ENCODE measurements around the gene FGFR2. TPM values are rescaled to one million over a fixed set of nuclear protein-coding genes. Genes with fewer than 3 reads are reported as not detected.

FGFR2 gene
- total and polyA plus RNA-seq, 2 of the 4 experiments (the other 2 are of a cell fraction): not detected

GRCh38 chr10:121510201-121510771, 88.0 kb downstream of the FGFR2 start:
- Histone ChIP-seq H2AFZ (replicated peaks; ENCODE audit: low read length, poor library complexity) (no peak overlapping the region), H3K9ac (ENCODE audit: low read depth, low read length) (no peak overlapping the region), H3K27ac (ENCODE audit: insufficient read depth, low read length) (no peak overlapping the region), H3K4ac (ENCODE audit: low read depth, low read length) (no peak overlapping the region), H3K36me3 (ENCODE audit: control insufficient read depth, insufficient read depth, low read length) (no peaks in the 10 kb centered on the region), H3K4me2 (ENCODE audit: low read depth, low read length) (no peak overlapping the region), H3K4me1 (ENCODE audit: control insufficient read depth, insufficient read depth, low read length) (no peaks in the 10 kb centered on the region), H3K79me1 (ENCODE audit: low read depth in 1 of 2, low read length in 2 of 2) (no peaks in the 10 kb centered on the region), H2AK5ac (ENCODE audit: low read depth, low read length) (no peak overlapping the region), H4K91ac (ENCODE audit: insufficient read depth, low read depth, low read length) (no peak overlapping the region), H3K14ac (replicated peaks; ENCODE audit: low read depth, low read length) (no peak overlapping the region), H3K27me3 (ENCODE audit: control insufficient read depth, insufficient read depth, low read length) (no peaks in the 10 kb centered on the region), H3K18ac (ENCODE audit: low read depth, low read length) (no peak overlapping the region), H3K56ac (ENCODE audit: extremely low read depth, insufficient read depth, low read length) (no peak overlapping the region), H2BK20ac (ENCODE audit: low read depth, low read length) (no peak overlapping the region), H4K8ac (ENCODE audit: low read depth in 2 of 2, low read length in 2 of 2) (no peak overlapping the region), H2BK5ac (ENCODE audit: low read depth, low read length, poor library complexity, severe bottlenecking) (no peak overlapping the region), H4K5ac (ENCODE audit: low read depth, low read length) (no peak overlapping the region), H3K4me3 (ENCODE audit: insufficient read depth, low read depth, low read length) (no peak overlapping the region), H3K9me3 (ENCODE audit: control insufficient read depth, insufficient read depth, low read length) (peaks cover 39% of the 10 kb centered on the region), H2AK9ac (replicated peaks; ENCODE audit: low read depth, low read length, poor library complexity) (no peak overlapping the region), H3K23ac (ENCODE audit: low read depth, low read length) (no peak overlapping the region), H2BK120ac (ENCODE audit: low read depth, low read length) (no peak overlapping the region), H2BK15ac (ENCODE audit: low read depth, low read length) (no peak overlapping the region), H3K9me1 (ENCODE audit: insufficient read depth, low read length) (no peaks in the 10 kb centered on the region), H4K20me1 (ENCODE audit: insufficient read depth, low read length) (no peaks in the 10 kb centered on the region)
- 61% methylated on average over 6 of the region's 14 CpGs; no CpG with 5 or more reads in 1 of the 2 experiments for WGBS, 2 experiments (ENCODE audit: extremely low coverage in 2 of 2, insufficient read length in 1 of 2)
- intact Hi-C loops (cut with micrococcal nuclease): no loop called here
- no peak for ATAC-seq (ENCODE audit: low read depth)
- DNase-seq: no peak
- in situ Hi-C loops (cut with MboI; ENCODE audit: low sequenced_read_pairs): no loop called here
- BruUV-seq (replicated peaks): no TSS peak
- dilution Hi-C loops (cut with HindIII; ENCODE audit: low sequenced_read_pairs, unreplicated experiment): no loop called here
- ChIA-PET CTCF (no interaction called here), POLR2A (ENCODE audit: unreplicated experiment) (no interaction called here)
- TF ChIP-seq MAFK (IDR thresholded peaks at IDR 0.05; ENCODE audit: low read depth, low read length) (no peak), BHLHE40 (IDR thresholded peaks at IDR 0.05; ENCODE audit: low read depth, low read length) (no peak), CHD1 (IDR thresholded peaks at IDR 0.05; ENCODE audit: low read depth, low read length) (no peak), SMC3 (IDR thresholded peaks at IDR 0.05; ENCODE audit: low read depth, low read length) (no peak), FOS (IDR thresholded peaks at IDR 0.05; ENCODE audit: low read depth, low read length) (no peak), MXI1 (IDR thresholded peaks at IDR 0.05; ENCODE audit: borderline replicate concordance, low read depth, low read length) (no peak), CEBPB (IDR thresholded peaks at IDR 0.05; ENCODE audit: low read depth, low read length) (no peak), RCOR1 (IDR thresholded peaks at IDR 0.05; ENCODE audit: insufficient replicate concordance, low read length) (no peak), POLR2A (IDR thresholded peaks at IDR 0.05; ENCODE audit: low read depth, low read length) (no peak), RFX5 (IDR thresholded peaks at IDR 0.05; ENCODE audit: low read depth, low read length) (no peak), NFE2L2 (IDR thresholded peaks at IDR 0.05; ENCODE audit: low read depth, low read length) (no peak), RAD21 (IDR thresholded peaks at IDR 0.05; ENCODE audit: low read length) (no peak), MAZ (IDR thresholded peaks at IDR 0.05; ENCODE audit: borderline replicate concordance, low read depth, low read length) (no peak)
- TF ChIP-seq, protein P1, sequence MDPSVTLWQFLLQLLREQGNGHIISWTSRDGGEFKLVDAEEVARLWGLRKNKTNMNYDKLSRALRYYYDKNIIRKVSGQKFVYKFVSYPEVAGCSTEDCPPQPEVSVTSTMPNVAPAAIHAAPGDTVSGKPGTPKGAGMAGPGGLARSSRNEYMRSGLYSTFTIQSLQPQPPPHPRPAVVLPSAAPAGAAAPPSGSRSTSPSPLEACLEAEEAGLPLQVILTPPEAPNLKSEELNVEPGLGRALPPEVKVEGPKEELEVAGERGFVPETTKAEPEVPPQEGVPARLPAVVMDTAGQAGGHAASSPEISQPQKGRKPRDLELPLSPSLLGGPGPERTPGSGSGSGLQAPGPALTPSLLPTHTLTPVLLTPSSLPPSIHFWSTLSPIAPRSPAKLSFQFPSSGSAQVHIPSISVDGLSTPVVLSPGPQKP (IDR thresholded peaks at IDR 0.05; ENCODE audit: borderline replicate concordance, low read depth, low read length): no peak
- TF ChIP-seq, protein P2, sequence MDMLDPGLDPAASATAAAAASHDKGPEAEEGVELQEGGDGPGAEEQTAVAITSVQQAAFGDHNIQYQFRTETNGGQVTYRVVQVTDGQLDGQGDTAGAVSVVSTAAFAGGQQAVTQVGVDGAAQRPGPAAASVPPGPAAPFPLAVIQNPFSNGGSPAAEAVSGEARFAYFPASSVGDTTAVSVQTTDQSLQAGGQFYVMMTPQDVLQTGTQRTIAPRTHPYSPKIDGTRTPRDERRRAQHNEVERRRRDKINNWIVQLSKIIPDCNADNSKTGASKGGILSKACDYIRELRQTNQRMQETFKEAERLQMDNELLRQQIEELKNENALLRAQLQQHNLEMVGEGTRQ (IDR thresholded peaks at IDR 0.05; ENCODE audit: low read depth, low read length): no peak

All from IMR-90 (cell line).